ENCODE data around the gene ZSCAN18. TPM values are rescaled to one million over a fixed set of nuclear protein-coding genes. Genes with fewer than 3 reads are reported as not detected.

ZSCAN18 gene
- total RNA-seq, 1 experiment from 2014 or later, result 8.0 TPM

DNA sequence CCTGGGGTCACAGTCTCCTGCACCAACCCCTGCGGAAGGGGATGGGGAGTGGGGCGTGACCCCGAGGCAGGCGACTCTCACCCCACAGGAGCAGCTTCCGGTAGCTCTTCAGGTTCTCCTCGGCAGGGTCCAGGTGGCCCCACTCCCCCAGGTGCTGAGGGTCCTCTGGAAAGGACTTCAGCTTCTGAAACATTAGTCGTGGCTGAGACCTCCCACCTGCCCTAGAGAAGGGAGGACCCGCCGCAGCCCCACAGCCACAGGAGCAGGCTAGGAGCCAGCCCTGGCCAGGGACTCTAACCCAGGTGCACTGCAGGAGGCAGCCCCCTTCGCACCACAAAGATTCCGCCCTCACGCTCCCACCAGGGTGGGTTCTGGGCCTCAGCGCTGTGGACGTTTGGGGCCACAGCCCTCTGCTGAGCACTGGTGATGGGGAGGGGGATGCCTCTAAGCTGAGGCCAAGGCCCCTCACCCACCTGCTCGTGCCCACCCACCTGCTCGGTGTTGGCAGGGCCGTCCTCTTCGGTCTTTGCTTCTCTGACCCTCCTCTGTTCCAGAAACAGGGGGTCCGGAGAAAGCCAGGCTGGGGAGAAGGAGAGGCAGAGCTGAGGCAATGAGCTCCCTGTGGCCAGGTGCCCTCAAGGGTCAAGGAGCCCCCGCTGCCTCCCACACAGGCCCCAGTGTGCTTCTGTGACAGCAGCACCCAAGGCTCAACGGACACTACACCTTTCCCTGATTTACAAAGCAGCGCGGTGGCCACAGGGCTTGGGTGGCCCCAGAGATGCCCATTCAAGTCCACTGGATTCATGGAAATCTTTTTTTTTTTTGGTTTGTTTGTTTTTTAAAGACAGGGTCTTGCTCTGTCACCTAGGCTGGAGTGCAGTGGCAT lies 11.0 kb downstream of the ZSCAN18 start:
- DNase-seq (ENCODE audit: low read depth), result no peak

DNA sequence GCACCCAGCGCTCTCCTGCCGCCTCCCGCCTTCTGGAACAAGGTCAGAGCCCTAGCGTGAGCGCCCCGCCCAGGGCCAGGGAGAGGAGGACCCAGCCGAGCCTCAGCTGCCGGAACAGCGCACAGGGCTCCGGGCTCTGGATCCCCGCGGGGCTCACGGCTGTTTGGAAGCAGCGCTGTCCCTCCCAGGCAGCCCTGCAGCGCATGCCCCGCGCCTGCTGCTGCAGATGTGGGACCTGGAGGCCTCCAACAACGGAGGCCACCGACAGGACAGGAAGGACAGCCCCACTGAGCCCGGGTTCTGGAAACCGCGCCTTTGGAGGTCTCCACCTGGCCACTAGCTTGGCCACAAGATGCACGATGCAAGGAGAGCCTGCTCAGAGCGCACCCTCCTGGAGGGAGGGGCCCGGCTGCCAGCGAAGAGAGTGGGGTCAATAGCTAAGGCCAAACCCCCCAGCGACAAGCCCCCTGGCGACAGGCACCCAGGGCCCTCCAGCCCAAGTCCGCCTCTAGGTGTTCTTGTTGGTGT lies 12.6 kb downstream of the ZSCAN18 start:
- DNase-seq (ENCODE audit: low read depth), result no peak

DNA sequence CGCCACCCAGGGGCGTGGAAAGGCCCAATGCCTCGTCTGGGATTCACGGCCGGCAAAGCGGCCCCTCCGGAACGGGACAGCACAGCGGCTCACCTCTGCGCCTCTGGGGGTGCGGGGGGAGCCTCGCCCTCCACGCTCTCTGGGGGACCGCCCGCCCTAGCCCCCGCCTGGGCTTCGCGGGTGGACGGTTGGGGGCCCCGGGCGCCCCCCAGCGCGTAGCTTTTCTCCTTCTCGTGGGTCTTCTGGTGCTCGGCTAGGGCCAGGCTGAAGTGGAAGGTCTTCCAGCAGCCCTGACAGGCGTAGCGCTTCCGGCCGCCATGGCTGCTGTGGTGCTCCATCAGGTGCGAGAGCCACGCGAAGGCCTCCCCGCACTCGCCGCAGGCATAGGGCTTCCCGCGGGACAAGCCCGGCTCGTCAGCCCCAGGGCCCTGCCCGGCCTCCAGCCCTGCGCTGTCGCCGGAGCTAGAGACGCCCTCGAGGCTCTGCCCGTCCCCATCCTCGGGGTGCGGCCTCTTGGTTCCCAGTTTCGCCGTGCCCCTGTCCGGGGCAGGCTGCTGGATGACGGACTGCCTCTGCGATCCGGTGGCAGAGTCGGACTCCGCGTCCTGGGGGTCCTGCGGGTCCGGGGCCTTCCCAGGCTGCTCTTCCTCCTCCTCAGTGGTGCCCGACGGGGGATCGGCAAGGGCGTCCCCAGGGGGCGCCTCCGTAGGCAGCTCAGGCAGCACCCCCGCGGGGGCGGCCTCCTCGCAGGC lies 13.3 kb downstream of the ZSCAN18 start:
- DNase-seq (ENCODE audit: low read depth), result no peak

DNA sequence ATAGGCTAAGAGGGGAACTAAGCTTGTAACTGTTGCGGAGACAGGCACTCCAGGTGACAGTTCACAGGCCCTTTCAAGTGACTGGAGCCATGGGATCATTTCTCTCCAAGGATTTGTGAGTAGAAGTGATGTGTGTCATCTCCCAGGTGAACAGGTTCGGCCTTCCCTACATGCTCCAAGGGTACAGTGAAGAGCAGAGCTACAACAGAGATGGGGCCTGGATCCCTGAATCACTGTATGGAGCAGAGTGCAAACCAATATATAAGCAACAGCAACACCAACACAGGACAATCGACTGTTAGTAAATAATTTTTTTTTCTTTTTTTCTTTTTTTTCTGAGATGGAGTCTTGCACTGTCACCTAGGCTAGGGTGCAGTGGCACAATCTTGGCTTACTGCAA lies 15.0 kb downstream of the ZSCAN18 start:
- DNase-seq (ENCODE audit: low read depth), result no peak

DNA sequence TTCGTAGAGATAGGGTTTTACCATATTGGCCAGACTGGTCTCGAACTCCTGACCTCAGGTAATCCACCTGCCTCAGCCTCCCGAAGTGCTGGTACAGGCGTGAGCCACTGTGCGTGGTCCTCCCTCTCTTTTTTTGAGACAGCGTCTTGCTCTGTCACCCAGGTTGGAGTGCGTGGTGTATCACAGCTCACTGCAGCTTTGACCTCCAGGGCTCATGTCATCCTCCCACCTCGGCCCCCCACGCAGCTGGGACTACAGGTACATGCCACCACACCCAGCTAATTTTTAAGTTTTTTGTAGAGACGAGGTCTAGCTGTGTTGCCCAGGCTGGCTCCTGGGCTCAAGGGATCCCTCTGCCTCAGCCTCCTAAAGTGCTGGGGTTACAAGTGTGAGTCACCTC lies 18.2 kb downstream of the ZSCAN18 start:
- DNase-seq (ENCODE audit: low read depth), result no peak

DNA sequence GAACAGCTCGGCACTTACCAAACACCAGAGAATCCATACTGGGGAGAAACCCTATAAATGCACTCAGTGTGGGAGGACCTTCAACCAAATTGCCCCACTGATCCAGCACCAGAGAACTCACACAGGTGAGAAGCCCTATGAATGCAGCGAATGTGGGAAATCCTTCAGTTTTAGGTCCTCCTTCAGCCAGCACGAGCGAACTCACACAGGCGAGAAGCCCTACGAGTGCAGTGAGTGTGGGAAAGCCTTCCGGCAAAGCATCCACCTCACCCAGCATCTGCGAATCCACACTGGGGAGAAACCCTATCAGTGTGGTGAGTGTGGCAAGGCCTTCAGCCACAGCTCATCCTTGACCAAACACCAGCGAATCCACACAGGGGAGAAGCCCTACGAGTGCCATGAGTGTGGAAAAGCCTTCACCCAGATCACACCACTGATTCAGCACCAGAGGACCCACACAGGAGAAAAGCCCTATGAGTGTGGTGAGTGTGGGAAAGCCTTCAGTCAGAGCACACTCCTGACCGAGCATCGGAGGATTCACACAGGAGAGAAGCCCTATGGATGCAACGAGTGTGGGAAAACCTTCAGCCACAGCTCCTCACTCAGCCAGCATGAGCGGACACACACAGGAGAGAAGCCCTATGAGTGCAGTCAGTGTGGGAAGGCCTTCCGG lies 30.7 kb downstream of the ZSCAN18 start:
- no peak for DNase-seq (ENCODE audit: low read depth)

DNA sequence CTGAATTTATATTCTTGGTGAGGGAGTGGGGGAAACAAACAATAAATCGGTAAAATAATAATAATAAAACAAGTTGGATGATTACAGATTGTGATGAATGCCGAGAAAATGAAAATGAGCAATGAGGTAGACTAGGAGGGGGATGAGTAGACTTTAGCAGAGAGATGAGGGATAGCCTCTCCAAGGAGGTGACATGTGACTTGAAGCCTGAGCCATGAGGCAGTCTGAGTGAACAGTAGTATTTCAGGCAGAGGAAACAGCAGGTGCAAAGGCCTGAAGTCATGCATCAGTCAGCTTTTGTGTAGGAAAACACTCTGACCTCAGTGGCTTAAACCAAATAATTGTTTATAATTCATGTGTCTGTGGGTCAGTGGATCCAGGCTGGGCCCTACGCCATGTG lies 34.3 kb downstream of the ZSCAN18 start:
- DNase-seq (ENCODE audit: low read depth), result no peak

DNA sequence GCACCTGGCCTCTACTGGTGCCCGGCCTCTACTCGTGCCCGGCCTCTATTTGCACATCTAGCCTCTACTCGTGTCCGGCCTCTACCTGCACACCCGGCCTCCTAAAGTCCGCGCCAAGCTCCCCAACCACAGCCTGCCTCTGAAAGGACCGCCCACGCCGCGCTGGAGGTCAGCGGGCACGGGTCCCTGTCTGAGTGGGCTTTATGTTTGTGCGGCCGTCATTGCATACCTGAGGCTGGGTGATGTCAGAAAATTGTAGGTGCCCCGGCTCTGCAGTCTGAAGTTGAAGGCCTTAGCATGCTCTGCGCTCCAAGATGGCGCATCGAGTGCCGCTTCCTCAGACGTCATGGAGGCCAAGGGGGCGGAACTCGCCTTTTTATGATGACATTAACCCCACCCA lies 37.8 kb downstream of the ZSCAN18 start:
- DNase-seq (ENCODE audit: low read depth), result no peak

DNA sequence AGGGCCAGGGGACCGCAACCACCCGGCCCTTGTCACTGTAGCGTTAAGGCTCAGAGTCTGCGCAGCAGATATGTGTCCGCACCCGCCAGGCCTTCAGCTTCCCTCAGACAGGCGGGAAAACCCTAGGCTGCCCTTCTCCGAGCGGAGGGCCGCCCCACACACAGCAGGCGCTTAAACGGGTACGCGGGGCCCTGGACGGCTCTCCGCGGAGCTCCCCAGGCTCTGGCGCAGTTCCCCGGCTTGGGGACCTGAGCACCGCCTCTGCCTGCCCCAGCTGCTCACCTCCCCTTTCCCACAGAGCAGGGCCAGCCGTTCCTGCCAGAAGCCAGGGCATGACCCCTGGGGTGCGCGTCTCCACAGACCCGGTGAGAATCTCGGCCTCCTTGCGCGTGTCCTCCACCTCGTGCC lies 38.4 kb downstream of the ZSCAN18 start:
- no peak for DNase-seq (ENCODE audit: low read depth)

DNA sequence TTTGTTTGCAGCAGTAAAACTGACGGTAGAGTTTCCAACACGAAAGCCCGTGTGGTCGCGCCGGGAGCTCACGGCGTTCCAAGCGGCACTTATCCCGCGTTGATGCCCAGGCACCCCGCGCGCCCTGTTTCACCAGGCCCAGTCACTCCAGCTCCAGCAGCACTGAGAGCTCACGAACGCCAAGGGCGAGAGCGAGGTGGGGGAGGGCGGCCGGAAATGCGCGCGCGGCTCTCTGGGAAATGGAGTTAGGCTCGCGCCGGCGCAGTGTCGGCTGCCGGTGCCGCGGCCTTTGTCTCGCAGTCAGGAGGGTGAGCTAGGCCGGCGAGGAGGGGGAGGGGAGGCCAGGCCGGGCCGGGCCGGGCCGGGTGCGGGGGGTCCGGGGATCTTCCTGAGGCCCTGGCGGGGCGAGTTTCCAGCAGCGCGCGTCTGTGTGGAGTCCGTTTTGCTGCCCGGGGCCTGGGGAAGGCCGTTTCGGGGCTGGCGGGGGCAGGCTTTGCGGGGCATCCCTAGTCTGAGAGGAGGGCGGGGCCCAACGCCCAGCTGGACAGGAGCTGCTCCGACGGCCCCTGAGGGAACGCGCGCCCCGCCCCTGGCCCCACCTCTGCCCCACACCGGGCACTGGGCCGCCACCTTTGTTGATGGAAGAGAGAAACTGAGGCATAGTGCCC lies 38.9 kb downstream of the ZSCAN18 start, which contains the start of gene ZNF135:
ZNF135 (plus strand) TSS at position 280 of the 668 bp plus-strand sequence. CDS start 721 bp downstream, outside the sequence.
- peak; percentile 58 for DNase-seq (ENCODE audit: low read depth)

DNA sequence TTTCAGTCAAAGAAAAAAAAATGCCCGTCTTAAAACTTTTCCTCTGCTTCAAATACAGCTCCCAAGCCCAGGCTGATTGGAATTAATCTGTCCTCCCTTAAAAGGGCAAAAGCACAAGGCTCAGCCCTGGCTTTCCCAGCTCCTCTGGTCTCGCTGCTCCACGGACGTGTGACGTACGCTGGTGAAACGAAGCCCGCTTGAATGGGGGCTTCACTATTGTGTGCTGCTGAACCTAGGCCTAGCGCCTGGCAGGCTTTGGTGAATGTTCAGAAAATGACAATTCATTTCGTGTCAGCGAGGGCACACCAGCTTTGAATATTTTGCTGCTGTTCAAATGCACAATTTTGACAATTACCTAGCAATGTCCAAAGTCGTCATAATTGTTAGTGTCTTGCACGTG lies 39.6 kb downstream of the ZSCAN18 start:
- DNase-seq (ENCODE audit: low read depth), result no peak

DNA sequence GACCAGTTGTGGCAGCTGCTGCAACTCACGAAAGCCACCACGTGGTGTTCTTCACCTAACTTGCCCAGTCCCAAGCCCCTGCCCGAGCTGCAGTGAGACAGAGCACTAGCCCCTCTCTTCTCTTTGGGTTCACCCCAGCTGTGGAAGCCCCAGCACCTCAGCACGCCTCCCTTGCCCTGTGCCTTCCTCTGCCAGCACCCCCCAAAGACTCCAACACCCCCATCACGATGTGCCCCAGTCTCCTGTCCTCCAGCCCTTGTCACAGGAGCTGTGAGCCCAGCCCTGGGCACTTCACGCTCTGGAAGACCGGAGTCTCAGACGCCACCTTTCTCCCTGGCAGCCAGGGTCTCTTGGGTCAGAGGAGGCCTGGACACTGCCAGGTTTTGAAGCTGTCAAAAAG lies 41.2 kb downstream of the ZSCAN18 start:
- DNase-seq (ENCODE audit: low read depth), result no peak

DNA sequence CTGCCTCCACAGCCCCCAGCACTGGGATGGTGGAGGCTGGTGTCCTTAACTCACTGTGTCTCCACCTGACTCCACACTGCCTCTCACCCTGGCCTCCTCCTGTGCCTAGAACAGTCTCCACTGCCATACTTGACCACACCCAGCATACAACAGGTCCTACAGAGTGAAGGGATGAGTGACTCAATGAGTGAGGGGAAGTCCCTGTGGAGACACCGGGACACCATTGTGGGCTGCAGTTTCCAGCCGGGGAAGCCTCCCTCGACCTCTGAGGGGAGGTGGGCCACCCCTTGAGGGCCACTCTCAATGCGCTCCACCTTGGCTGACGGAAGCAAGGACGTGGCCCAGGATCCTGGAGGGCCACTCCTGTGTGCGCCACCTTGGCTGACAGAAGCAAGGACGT lies 41.8 kb downstream of the ZSCAN18 start:
- DNase-seq (ENCODE audit: low read depth), result no peak

DNA sequence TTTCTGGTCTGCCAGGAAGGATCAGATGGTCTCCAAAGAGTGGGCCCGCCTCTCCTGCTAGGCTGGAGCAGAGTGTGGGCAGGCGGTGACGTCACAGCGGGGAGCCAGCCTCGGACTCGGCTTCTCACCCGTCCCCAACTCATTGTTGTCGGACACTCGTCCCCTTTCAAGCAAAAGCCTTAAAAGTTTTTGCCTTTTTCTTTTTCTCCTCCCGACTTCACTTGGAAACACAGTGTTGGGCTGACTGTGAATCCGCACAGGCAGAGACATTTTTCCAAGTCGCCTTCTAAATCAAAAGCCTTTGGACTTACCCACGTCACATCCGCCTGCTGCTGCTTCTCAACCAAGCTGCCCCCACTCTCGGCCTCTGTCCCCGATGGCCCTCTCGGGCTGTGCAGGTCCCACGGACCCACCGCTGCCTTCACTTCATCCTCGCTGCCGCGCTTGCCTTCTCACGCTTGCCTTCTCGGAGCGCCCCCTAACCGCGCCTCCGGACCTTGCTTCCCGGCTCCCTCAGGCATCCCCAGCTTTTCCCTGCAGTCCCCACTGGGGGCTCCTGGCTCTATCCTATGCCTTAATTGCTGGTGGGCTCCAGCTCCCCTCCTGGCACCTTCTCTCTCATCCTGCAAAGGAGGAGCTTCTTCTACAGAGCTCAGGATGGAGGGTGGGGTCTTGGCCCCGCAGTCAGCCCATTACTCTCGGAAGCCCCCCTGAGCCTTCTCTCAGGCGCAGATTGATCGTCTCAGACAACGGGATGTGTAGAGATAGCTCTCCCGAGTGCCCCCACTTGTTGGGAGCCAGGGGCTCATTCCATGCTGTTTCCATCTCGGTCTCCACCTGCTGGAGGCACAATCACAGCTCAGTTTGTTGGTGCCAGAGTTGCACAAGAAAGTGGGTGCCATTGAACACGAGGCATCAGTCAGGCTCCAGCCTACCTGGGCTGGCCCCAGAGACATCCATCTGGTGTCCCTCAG lies 42.8 kb downstream of the ZSCAN18 start:
- DNase-seq (ENCODE audit: low read depth), result no peak

DNA sequence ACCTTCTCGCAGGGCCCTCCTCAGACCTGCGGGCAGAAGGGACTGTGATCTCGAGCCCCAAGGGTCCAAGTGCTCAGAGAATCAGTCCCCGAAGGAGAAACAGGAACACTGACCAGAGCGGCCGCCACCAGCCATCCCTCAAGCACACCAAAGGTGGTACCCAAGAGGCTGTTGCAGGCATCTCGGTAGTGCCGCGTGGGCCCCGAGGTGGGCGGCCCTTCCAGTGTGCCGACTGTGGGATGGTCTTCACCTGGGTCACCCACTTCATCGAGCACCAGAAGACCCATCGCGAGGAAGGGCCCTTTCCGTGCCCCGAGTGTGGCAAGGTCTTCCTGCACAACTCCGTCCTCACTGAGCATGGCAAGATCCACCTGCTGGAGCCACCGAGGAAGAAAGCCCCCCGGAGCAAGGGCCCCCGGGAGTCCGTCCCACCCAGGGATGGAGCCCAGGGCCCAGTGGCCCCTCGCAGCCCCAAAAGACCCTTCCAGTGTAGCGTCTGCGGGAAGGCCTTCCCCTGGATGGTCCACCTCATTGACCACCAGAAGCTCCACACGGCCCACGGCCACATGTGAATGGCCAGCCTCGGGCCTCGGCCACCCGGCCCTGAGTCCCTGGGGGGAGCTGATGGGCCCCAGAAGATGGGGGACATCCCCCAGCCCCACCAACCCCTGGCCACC lies 44.4 kb downstream of the ZSCAN18 start:
- DNase-seq (ENCODE audit: low read depth), result no peak

DNA sequence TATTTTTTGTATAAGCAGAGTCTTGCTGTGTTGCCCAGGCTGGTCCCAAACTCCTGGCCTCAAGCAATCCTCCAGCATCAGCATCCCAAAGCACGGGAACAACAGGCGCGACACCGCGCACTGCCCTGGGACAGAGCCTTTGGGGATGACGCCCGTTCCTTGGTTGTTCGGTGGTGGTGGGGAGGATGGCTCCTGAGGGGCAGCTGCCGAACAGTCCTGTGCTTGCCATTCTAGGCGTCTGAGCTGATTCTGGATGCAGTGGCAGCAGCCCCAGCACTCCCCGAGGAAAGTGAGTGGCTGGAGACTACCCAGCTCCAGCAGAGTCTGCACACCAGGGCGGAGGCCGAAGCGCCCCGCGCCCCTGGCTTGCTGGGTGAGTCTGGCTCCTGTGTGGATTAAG lies 45.8 kb downstream of the ZSCAN18 start:
- no peak for DNase-seq (ENCODE audit: low read depth)

DNA sequence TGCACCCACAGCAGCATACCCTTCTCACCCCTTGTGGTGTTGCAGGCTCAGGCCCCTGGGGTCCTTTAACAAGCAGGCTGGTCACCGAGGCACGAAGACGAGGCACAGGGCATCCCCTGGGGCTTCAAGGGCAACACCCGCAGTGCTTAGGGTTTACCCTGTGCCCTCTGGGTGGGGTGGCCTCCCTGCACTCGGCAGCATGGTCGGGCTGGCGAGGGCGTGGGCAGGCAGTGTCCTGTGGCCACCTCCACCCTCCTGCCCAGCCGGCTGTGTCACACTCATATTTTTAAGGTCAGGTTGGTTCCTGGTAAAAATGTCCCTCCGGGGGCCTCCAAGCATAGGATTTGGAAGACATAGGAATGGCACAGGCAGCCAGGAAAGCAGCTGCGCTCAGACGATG lies 50.4 kb downstream of the ZSCAN18 start:
- DNase-seq (ENCODE audit: low read depth), result no peak

DNA sequence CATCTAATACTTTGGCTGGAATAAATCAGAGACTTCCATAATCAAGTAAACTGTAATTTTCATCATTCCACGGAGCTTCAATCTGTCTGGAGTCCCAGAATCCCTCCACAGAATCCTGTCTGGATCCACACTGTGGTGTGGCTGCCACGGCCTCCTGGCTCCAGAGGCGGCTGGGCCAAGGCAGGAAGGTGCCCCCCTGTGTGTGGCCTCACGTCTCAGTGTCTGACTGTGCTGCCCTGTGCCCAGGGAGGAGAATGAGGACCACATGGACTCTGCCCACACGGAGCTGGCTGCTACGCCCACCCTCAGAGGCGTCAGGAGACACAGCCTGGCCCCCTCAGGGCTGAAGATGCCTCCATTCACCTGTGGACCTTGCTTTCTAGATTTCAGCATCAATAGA lies 51.2 kb downstream of the ZSCAN18 start:
- DNase-seq (ENCODE audit: low read depth), result no peak

DNA sequence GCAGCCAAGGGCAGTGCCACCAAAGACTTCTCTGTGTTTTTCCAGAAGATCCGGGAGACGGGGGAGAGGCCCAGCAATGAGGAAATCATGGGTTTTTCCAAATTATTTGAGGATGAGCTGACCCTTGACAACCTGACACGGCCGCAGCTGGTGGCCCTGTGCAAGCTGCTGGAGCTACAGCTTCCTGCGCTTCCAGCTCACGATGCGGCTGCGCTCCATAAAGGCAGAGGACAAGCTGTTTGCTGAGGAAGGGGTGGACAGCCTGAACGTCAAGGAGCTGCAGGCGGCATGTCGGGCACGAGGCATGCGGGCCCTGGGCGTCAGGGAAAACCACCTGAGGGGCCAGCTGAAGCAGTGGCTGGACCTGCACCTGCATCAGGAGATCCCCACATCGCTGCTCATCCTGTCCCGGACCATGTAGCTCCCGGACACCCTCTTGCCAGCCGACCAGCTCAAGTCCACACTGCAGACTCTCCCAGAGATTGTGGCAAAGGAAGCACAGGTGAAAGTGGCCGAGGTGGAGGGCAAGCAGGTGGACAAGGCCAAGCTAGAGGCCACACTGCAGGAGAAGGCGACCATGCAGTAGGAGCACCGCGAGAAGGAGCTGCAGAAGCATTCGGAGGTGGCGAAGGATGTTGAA lies 52.5 kb downstream of the ZSCAN18 start:
- no peak for DNase-seq (ENCODE audit: low read depth)

Measured in Daoy (cell line).